K562 treated with DMSO at 1 percent for 48 hours (cell line): ENCODE data around the gene ACP5. TPM values are rescaled to one million over a fixed set of nuclear protein-coding genes. Genes with fewer than 3 reads are reported as not detected.

Experiments used
- total RNA-seq: library from RNA; unstranded; fragments of 300-600 nt; gene quantifications from 2 replicates; pipeline ENCODE4 v1.2.3, GENCODE V29; 2022; ENCODE audit warnings: low replicate concordance; ENCODE audit errors: extremely low read depth

The ACP5 gene
- not detected in 2 replicates for total RNA-seq

GRCh38 chr19:11577451-11578257, at the start of gene ACP5:
Gene ACP5 (minus strand): TSS chr19:11577645. CDS start chr19:11577317, 328 bp downstream.

GRCh38 chr19:11597202-11598102, 20.0 kb upstream of the ACP5 start, which contains the start of gene ZNF627:
Gene ZNF627 (plus strand): TSS chr19:11597483. CDS start chr19:11597628, 145 bp downstream.

GRCh38 chr19:11558881-11559828, 18.3 kb downstream of the ACP5 start, which contains the start of gene ELOF1:
Gene ELOF1 (minus strand): TSS chr19:11559230. CDS start chr19:11554347, 4,883 bp downstream.

GRCh38 chr19:11538232-11539036, 39.0 kb downstream of the ACP5 start, which contains the start of gene CNN1:
Gene CNN1 (plus strand): TSS chr19:11538851. CDS start chr19:11538928, 77 bp downstream.

GRCh38 chr19:11528551-11529341, 48.7 kb downstream of the ACP5 start, which contains the start of gene ECSIT:
Gene ECSIT (minus strand): TSS chr19:11529134. CDS start chr19:11519170, 9,964 bp downstream.

Other genes starting within 250 kb of the ACP5 start
- gene RAB3D, start 238.0 kb downstream of the ACP5 start, total RNA-seq: not detected in 2 replicates
- gene TMEM205, start 231.4 kb downstream of the ACP5 start, total RNA-seq: not detected in 2 replicates
- not detected in 2 replicates for gene CCDC159, start 231.1 kb downstream of the ACP5 start, total RNA-seq
- gene PLPPR2, start 222.2 kb downstream of the ACP5 start, total RNA-seq: not detected in 2 replicates
- not detected in 2 replicates for gene SWSAP1, start 203.0 kb downstream of the ACP5 start, total RNA-seq
- gene EPOR, start 193.3 kb downstream of the ACP5 start, total RNA-seq: not detected in 2 replicates
- not detected in 2 replicates for gene RGL3, start 158.3 kb downstream of the ACP5 start, total RNA-seq
- not detected in 2 replicates for gene ODAD3, start 142.5 kb downstream of the ACP5 start, total RNA-seq
- gene PRKCSH, start 142.0 kb downstream of the ACP5 start, total RNA-seq: 230 TPM in 1 of 2 replicates, not detected in the other
- gene ELAVL3, start 96.6 kb downstream of the ACP5 start, total RNA-seq: not detected in 2 replicates
- not detected in 2 replicates for gene ZNF653, start 71.8 kb downstream of the ACP5 start, total RNA-seq
- gene ECSIT, start 48.5 kb downstream of the ACP5 start, total RNA-seq: not detected in 2 replicates
- gene CNN1, start 38.8 kb downstream of the ACP5 start, total RNA-seq: not detected in 2 replicates
- gene ELOF1, start 18.4 kb downstream of the ACP5 start, total RNA-seq: not detected in 2 replicates
- not detected in 2 replicates for gene ZNF627, start 19.8 kb upstream of the ACP5 start, total RNA-seq
- not detected in 2 replicates for gene ZNF823, start 161.3 kb upstream of the ACP5 start, total RNA-seq
- not detected in 2 replicates for gene ZNF441, start 189.4 kb upstream of the ACP5 start, total RNA-seq
- not detected in 2 replicates for gene ZNF491, start 220.9 kb upstream of the ACP5 start, total RNA-seq
- gene ZNF440, start 236.6 kb upstream of the ACP5 start, total RNA-seq: not detected in 2 replicates